GM19025 (cell line): ENCODE results near the gene KRTAP10-7.
"Not testable (repeated sequence)": the region's sequence is repeated elsewhere in the genome, so short reads cannot be mapped to it uniquely, and the experiment has no call there.

ENCODE experiments used
- ATAC-seq: cut with Tn5 transposase; IDR thresholded peaks from one replicate; pipeline ENCODE4 v1.9.1; 2021; ENCODE audit warnings: mild to moderate bottlenecking, low read depth, moderate library complexity; ENCODE audit not compliant: unreplicated experiment

The KRTAP10-7 gene, protein sequence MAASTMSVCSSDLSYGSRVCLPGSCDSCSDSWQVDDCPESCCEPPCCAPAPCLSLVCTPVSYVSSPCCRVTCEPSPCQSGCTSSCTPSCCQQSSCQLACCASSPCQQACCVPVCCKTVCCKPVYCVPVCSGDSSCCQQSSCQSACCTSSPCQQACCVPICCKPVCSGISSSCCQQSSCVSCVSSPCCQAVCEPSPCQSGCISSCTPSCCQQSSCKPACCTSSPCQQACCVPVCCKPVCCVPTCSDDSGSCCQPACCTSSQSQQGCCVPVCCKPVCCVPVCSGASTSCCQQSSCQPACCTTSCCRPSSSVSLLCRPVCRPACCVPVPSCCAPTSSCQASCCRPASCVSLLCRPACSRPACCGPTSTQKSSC

DNA sequence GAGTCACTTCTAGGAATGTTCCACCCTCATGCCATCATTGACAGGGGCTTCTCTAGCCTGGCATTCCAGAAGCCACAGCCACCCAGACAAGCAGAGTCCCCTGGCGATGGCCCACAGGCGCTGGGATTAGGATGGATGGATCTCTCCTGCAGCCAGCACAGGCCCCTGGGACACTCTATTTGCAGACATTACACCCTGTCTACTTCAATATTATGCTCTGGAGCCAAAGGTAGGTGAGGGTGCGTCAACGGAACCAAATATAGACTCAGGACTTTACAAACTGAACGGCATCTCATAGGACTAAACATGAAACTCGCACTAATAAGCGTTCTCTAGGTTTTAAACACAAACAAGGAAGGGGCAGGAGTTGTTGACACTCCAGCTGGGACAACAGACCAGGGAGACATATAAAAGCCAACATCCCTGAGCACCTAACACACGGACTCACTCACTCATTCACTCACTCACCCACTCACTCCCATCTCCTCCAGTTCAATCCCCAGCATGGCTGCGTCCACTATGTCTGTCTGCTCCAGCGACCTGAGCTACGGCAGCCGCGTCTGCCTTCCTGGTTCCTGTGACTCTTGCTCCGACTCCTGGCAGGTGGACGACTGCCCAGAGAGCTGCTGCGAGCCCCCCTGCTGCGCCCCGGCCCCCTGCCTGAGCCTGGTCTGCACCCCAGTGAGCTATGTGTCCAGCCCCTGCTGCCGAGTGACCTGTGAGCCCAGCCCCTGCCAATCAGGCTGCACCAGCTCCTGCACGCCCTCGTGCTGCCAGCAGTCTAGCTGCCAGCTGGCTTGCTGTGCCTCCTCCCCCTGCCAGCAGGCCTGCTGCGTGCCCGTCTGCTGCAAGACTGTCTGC is at the start of gene KRTAP10-7:
KRTAP10-7 (plus strand) TSS at position 480 of the 861 bp plus-strand sequence; CDS start at position 505, 25 bp downstream.
- not testable (repeated sequence) for ATAC-seq

DNA sequence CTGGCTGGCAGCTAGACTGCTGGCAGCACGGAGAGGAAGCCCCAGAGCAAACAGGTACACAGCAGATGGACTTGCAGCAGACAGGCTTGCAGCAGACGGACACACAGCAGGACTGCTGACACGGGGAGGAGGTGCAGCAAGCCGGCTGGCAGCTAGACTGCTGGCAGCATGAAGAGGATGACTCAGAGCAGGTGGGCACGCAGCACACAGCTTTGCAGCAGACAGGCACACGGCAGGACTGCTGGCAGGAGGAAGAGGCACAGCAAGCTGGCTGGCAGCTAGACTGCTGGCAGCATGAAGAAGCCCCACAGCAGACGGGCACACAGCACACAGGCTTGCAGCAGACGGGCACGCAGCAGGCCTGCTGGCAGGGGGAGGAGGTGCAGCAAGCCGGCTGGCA is 49.6 kb upstream of the KRTAP10-7 start:
- ATAC-seq, result no peak

DNA sequence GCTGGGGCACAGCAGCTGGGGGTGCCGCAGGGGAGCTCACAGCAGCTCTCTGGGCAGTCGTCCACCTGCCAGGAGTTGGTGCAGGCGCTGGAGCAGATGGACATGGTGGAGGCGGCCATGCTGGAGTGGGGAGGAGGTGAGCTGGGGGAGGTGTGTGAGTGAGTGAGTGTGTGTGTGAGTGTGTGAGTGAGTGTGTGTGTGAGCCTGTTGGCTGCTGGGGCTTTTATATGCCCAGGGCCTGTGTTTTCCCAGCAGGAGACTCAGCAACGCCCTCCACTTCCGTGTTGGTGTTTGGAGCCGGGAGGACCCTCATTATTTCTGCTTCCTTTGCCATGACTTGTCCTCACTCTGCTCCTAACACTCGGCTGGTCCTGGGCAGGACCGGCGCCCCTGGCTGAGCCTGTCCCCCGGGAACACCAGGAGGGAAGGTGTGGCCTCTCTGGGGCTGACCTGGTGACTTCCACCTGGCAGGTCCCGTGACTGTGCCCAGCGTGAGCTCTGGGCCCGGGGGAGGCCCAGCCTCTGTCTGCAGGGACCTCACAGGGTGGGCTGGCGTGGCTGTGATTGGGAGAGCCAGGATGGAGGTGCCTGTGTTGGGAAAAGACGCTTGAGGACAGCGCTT is 48.9 kb upstream of the KRTAP10-7 start, which contains the start of gene KRTAP10-2:
KRTAP10-2 (minus strand) TSS at position 166 of the 622 bp plus-strand sequence; CDS start at position 119, 47 bp downstream.
- ATAC-seq, result no peak

DNA sequence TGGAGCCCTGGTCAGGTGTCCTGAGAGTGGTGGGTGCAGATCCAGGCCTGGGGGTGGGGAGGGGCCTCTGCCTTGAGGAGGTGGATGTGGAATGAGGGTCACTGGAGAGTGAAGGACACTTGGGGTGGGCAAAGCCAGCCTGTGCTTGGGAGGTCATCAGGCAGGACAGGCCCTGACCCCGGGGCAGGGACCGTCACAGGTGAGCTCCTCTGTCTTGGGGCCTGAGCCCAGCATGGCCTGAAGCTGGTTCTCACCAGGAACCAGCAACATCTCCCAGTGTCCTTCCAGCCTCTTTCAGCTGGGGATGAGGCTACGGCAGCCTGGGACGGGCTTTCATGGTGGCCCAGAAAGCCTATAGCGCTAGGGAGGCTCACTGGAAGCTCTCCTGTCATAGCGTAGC is 48.3 kb upstream of the KRTAP10-7 start:
- ATAC-seq, result no peak

DNA sequence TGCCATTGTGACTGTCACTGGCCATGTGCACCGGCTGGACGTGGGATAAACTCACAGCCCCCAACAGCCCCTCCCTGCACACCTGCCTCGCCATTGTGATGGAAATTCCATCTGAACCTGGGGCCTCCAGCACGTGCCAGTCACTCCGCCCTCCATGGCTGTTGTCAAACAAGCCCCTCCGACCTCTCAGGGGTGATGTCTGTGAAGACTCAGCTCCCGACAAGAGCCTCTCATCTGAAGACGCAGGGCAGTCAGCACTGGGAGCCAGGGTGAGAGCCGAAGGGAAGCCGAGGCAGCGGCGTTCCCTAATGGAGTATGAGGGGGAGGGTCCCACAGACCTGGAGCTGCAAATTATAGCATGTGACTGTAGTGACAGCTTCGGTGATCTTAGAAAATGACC is 47.7 kb upstream of the KRTAP10-7 start:
- ATAC-seq, result no peak

DNA sequence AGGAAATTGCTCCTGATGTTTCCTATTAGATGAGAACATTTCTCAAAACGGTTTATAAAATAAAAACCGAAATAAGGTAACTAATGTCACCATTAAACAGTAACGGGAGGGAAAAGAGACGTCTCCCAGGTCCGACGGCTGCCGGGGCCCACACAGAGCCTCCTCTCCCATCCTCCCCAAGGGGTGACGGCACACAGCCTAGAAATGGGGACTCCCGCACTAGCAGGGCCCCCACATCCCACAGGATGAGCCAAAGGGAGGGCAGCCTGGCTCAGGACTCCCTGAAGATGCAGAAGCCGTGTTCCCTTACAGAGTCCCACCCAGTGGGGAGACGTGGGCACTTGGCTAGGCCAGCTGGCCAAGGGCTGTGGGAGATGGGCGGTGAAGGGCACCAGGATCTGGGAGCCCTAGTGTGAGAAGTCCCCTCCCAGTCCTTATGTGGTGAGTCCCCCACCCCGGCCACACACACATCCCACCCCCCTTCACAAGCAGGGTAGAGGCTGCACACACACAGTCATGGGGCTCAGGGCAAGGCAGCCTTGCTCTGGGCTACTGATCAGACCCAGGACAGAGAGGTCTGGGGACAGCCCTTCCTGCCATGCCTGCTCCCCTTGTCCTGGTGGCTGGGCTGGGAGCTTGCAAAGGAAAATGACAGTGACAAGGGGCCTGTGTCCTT is 45.1 kb upstream of the KRTAP10-7 start:
- no peak for ATAC-seq

DNA sequence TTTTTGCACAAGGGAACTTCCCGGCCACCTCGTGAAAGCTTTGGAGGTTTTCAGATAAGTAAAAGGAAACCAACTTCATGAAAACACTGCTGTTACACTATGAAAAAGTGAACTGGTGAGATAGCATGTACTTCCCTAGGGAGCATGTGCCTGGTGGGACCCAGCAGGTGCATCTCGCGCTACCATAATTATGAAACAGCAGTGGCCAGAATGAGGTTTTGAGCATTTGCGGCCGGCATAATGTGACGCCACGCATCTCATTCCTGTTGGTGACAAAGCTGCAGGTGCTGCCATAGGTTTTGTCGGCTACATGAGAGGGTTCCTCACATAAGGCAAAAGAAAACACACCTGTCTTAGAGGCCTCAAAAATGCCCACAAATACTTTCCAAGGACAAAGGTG is 43.5 kb upstream of the KRTAP10-7 start:
- ATAC-seq, result no peak

DNA sequence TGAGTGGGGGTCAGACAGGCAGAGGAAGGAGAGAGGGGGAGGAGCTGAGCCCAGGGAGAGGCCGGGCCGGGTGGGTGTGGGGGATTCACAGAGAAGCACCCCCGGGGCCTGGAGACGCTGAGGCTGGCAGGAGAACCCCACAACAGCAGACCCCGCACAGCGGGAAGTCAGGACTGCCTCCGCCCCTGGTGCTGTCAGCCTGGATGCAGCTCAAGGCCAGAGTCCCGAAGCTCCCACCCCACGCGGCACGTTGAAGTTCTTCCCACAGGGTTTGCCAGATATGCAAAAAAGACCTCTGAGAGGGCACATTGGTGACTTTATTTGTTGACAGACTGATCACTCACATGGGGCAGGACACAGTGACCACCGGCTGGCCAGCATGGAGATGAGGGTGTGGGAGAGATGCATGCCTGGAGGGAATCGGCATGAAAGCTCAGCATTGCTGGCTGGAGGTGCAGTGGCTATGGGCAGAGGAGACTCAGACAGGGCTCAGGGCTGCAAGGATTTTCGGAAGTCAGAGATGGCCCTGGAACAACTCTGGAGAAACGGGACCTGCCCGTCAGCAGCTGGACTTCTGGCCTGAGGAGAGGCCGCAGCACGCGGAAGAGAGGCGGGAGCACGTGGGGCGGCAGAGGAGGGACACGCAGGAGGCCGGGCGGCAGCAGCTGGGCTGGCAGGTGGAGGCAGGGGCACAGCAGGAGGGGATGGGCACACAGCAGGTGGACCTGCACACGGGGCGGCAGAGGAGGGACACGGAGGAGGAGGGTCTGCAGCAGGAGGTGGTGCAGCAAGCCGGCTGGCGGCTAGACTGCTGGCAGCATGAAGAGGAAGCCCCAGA is 42.7 kb upstream of the KRTAP10-7 start:
- ATAC-seq, result no peak

DNA sequence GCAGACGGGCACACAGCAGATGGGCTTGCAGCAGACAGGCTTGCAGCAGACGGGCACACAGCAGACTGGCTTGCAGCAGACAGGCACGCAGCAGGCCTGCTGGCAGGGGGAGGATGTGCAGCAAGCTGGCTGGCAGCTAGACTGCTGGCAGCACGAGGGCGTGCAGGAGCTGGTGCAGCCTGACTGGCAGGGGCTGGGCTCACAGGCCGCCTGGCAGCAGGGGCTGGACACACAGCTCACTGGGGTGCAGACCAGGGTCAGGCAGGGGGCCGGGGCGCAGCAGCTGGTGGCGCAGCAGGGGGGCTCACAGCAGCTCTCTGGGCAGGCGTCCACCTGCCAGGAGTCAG is 42.1 kb upstream of the KRTAP10-7 start:
- ATAC-seq, result not testable (repeated sequence)

DNA sequence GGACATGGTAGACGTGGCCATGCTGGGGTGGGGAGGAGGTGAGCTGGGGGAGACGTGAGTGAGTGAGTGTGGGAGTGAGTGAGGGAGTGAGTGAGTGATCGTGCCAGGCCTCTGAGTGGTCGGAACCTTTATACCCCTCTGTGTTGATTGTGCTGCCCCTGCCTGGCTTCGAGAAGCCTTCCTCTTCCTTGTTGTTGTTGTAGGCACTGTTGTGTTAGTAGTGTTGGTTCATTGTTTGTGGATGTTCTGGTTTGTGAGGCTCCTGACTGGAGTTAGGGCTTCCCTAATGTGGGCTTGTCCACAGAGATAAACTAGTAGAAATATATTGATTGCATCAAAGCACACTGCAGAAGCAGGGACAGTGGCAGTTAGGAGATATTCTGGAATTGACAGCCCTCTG is 41.7 kb upstream of the KRTAP10-7 start, which contains the start of gene KRTAP10-3:
KRTAP10-3 (minus strand) TSS at position 101 of the 400 bp plus-strand sequence; CDS start at position 21, 80 bp downstream.
- ATAC-seq, result no peak

DNA sequence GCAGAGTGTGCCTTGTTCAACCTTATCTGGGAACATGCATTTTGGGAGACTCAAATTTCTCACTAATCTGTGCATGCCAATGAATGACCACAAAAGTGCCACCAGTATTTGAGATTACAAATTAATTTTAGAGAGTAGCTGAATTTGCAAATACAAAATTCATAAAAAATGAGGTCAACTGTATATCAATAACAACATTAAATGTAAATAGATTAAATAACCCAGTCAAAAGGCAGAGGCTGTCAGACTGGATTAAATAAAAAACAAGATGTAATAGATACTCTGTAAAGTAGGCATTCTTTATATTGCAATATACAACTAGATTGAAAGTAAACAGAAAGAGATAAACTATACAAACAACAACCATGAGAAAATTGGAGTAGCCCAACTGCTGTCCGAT is 36.3 kb upstream of the KRTAP10-7 start:
- no peak for ATAC-seq

DNA sequence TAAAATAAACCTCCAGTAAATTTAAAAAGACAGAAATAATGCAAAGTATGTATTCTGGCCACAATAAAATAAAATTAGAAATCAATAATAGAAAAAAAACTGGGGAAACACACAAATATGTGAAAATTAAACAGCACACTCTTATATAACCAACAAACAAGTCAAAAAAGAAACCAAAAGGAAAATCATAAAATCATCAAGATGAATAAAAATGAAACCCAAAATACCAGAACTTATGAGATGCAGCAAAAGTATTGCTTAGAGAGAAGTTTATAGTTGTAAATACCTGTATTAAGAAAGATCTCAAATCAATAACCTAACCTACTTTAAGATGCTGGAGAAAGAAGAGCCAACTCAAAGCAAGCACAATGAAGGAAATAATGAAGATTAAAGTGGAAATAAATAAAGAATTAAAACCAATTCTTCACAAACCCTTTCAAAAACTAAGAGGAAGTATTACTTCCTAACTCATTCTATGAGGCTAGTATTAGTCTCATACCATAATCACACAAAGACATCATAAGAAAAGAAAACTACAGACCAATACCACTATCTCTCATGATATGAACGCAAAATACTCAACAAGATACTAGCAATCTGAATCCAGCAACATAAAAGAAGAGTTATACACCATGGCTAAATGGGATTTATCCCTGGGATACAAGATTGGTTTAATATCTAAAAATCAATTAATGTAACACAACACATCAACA is 35.4 kb upstream of the KRTAP10-7 start:
- ATAC-seq, result no peak

DNA sequence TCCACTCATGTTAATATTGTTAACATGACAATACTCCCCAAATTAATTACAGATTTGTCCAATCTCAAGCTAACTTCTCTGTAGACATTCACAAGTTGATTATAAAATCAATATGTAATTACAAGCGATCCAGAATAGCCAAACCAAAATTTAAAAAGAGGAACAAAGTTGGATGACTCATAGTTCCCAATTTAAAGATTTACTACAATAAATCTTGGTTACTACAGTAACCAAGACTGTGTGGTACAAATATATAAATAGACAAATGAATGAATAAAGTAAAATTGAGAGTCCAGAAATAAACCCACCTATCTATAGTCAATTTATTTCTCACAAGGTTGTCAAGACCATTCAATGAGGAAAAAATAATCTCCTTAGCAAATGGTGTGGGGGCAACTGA is 34.0 kb upstream of the KRTAP10-7 start:
- no peak for ATAC-seq

DNA sequence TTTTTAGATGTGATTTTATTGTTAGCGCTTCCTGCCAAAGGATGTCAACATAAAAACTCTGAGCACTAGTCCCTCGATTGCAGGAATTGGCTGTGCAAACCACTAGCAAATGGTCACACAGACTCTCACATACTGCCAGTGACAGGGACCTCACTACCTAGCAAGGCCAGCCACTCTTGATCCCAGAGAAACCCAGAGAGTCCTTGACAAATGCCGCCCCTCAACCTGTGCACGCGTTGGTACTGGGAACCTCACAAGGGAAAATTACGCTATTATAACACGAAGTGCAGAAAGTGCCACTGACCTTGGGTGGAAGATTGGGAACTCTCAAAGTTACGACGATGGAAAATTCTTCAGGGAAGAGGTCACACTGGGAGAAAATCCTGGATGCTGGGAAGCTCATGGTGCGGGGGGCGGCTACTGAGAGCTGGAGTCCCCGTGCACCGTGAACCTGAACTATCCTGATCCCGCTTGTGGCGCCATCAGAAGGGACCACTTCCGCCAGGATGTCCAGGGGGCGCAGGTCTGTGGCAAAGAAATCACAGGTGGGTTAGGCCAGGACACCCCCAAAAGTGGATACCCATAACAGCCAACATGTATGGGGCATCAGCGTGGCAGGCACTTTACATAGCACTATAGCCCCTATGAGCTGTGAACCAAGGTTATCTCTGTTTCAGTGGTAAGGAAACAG is 32.8 kb upstream of the KRTAP10-7 start:
- ATAC-seq, result no peak

DNA sequence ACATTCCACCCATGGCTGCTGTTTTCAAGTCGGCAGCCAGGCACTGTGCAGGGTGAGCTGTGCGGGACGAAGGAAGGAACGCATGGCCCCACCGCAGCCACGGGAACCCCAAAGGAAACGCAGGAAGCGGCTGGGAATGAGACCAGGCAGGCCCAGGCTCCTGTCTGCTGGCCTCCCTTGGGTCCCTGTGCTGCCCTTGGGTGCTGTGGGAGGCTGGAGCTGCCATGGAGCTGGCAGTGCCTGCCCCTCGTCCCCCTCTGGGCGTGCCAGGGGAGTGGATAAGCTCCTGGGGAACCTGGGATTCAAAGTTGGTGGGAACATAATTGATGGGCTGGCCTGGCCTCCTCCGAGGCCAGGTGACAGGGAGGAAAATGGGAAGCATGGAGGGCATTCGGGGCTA is 32.1 kb upstream of the KRTAP10-7 start:
- ATAC-seq, result no peak

DNA sequence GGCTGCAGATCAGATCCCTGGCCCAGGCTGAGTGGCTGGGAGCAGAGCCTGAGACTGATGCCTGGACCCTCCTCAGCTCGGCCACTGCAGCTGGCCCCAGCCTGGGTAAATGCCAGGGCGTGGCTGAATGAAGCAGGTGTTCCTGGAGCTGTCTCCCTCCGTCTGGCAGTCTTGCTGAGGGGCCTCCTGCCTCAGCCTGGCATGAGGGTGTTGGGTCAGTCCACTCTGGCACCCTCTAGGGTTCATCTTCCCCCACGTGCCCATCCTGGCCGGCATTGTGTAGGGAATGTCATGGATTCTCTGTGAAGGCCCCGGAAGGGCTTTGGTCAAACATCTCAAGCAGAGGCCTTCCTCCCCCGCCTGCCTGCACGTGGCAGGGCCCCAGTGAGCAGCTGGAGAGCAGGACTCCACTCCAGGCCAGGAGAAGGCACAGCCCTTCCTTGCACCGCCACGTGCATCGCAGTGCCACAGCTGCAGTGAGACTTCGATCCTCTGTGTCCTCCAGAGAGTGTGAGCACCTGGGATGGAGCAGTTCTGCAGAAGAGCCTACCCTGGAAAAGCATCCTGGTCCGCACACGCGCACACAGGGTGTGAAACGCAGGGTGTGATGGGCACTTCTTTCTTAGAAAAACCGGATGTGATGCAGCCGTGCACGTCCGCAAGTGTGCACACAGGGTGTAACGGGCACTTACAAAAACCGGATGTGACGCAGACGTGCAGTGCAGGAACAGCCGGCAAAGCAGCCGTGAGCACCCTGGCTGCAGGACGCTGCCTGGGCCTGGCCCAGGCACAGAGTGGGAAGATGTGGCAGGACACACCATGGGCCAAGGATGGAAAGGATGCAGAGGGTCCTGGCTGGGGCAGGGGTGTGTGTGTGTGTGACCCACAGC is 31.5 kb upstream of the KRTAP10-7 start:
- no peak for ATAC-seq

DNA sequence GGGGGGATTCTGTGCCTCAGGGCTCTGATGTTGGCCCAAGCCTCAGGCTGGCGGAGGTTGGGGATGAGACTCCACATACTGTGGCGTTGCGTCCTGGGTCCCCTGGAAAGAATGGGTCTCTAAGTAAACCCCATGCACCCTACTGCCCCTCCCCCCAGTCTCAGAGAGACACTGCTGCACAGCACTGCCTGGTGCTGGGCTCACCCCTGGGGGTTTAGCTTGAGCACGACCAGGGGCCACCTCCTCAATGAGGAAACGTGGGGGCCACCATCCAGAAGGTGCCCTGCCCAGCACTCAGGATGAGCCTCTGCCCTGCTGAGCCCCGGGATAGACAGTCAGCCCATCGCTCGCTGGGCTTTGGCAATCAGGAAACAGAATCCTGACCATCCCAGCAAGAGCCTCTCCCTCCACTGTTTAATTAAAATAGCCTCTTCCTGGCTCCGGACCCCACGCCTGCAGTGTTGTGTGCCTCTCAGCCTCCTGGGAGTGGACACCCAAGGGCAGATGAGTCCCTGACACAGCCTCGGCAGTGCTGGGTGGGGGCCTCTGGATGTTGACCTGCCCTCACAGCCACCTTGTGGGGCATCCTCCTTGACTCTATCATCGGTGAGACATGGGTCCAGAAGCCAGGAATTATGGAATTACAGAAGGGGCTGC is 30.4 kb upstream of the KRTAP10-7 start:
- no peak for ATAC-seq
